Fibroblast of the aortic adventitia (primary cell): ENCODE results near the gene KCNE2. TPM values are rescaled to one million over a fixed set of nuclear protein-coding genes. Genes with fewer than 3 reads are reported as not detected.

Experiments used
- DNase-seq: peaks from one replicate; pipeline ENCODE4 v3.0.0-alpha.2; 2010; ENCODE audit warnings: low read depth
- H3K4me3 ChIP-seq: 2 replicates; pipeline ENCODE4 v1.5.1; 2011; ENCODE audit warnings: low read depth, mild to moderate bottlenecking, control low read depth, low read length, moderate library complexity
- total RNA-seq: library from RNA; depleted of rRNA; stranded (reverse); fragments of >200 nt; gene quantifications from 2 replicates; pipeline ENCODE4 v1.2.3, GENCODE V29; 2012; ENCODE audit warnings: low replicate concordance
- TF ChIP-seq, protein P1 (sequence below): IDR thresholded peaks from 2 replicates; pipeline ENCODE4 v1.5.1; 2011; ENCODE audit warnings: mild to moderate bottlenecking, low read length, control low read depth, inconsistent platforms; ENCODE audit not compliant: insufficient read depth

The KCNE2 gene
- total RNA-seq, 1 donor: not detected

DNA sequence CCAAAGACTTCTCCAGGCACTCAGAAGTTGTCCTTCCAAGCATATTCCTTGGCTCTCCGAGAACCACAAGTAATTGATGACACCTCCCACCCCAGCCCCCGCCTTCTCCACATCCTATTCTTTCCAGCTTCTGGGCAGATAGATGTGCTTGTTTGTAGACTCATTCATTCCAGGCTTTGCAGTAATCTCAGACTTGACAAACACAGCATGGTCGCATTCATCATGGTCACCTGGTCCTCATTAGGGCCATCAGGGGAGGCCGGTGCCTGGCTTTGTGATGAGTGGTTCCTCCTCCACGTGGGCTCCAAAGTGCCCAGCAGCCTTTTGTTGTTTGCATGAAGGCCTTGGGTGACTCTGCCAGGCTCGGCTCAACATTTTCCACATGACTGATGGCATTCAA is 28.5 kb upstream of the KCNE2 start:
- TF ChIP-seq, protein P1, sequence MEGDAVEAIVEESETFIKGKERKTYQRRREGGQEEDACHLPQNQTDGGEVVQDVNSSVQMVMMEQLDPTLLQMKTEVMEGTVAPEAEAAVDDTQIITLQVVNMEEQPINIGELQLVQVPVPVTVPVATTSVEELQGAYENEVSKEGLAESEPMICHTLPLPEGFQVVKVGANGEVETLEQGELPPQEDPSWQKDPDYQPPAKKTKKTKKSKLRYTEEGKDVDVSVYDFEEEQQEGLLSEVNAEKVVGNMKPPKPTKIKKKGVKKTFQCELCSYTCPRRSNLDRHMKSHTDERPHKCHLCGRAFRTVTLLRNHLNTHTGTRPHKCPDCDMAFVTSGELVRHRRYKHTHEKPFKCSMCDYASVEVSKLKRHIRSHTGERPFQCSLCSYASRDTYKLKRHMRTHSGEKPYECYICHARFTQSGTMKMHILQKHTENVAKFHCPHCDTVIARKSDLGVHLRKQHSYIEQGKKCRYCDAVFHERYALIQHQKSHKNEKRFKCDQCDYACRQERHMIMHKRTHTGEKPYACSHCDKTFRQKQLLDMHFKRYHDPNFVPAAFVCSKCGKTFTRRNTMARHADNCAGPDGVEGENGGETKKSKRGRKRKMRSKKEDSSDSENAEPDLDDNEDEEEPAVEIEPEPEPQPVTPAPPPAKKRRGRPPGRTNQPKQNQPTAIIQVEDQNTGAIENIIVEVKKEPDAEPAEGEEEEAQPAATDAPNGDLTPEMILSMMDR: no peak
- H3K4me3 ChIP-seq: no peak overlapping the region
- peak; percentile 3 for DNase-seq

GRCh38 chr21:34336245-34336644 is 27.6 kb upstream of the KCNE2 start:
- no peak overlapping the region for H3K4me3 ChIP-seq
- DNase-seq: no peak
- TF ChIP-seq, protein P1: no peak

DNA sequence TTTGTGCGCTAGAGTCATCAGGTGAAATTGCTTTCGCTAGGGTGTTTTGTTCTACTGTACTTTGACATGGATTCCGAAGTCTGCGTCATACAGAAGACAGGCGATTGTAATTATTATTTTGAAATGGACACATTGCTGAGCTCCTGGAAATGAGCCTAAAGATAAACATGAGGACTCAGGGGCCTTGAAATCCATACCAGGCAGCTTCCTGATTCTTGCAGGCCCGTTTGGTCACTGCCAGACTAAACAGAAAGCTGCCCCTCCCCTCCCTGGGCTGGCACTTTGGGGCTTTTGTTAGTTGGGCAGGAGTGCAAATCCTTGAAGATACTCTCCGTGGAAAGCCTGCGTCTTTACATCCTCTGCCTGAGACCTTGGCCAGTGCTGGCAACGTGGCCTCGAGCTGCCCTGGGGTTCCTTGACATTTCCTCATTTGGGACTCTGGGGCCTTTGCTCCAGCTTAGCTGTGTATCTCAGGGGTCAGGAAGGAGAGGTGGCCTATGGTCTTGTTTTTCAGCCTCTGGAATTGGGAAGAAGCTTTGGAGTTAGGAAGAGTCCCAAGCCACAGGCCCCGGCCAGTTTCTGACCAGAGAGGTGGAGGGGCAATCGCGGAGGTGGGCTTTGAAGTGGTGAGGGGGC is 26.9 kb upstream of the KCNE2 start:
- TF ChIP-seq, protein P1: no peak
- peak; percentile 6 for DNase-seq
- no peak overlapping the region for H3K4me3 ChIP-seq

DNA sequence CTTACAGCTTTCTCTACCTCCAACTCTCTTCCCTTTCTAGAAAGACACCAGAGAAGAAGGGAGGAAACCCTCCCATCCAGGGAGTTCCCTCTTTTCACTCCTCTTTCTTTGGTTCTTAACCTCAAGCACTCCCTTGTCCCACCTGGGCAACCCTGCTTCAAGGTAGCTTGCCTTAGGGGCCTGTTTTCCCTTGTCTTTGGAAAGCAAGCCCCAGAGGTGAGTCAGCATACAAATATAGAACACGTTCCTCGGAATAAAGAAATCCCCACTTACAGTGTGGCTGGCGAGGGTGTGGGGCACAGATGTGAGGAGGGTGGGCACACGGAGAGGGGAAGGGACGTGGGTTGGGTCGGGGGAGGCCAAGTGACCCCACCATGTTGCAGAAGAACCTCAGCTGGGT is 26.1 kb upstream of the KCNE2 start:
- no peak for DNase-seq
- TF ChIP-seq, protein P1: no peak
- no peak overlapping the region for H3K4me3 ChIP-seq

DNA sequence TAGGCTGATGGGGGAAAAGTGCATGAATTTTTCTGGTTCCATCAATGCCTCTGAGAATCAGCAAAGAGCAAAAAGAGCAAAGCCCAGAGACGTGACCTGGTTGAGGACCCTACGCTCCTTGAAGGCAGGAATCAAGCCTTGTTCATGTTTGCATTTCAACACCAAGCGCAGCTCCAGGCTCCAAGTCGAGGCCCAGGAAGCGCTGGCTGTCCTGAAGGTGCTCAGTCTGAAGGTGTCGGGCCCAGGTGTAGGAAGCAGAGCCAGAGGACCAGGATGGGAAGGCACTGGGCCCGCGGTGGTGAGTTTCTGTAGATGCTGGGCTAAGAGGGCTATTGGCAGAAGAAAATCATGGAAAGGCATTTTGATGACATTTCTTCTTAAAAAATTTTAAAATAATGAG is 25.6 kb upstream of the KCNE2 start:
- H3K4me3 ChIP-seq: no peak overlapping the region
- DNase-seq: no peak
- TF ChIP-seq, protein P1: no peak

- H3K4me3 ChIP-seq: no peak overlapping the region
- no peak for DNase-seq
- TF ChIP-seq, protein P1: no peak
Measured at GRCh38 chr21:34340061-34340460, 23.7 kb upstream of the KCNE2 start.

DNA sequence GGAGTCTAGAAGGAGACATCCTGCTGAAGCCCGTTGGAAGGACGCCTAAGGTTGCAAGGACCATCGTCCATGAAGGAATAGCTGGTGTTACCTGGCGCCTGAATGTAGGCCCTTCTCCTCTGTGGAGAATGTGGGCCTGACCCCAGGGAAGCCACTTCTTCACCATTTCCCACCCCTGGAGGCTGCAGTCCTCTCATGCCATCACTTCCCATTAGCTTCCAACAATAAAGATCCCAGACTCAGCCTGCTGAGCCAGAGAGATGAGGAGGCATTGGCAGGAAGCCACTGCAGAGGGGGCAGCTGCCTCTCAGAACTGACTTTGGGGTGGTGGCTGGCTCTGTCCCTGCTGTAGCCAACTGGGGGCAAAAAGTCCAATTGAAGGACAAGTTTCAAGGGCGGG is 21.3 kb upstream of the KCNE2 start:
- no peak overlapping the region for H3K4me3 ChIP-seq
- TF ChIP-seq, protein P1: no peak
- no peak for DNase-seq
